IPS-15b (cell line): Measurements from ENCODE around the gene MTF2.
A peak's percentile ranks its signal among the peaks of the same experiment; 100 is the strongest.

Source experiments
- H3K27me3 ChIP-seq: one replicate; pipeline ENCODE4 v1.6.1; 2013; ENCODE audit warnings: low read length; ENCODE audit not compliant: control insufficient read depth, insufficient read depth
- H3K36me3 ChIP-seq: one replicate; pipeline ENCODE4 v1.6.1; 2013; ENCODE audit warnings: low read length; ENCODE audit not compliant: control insufficient read depth, insufficient read depth
- H3K4me1 ChIP-seq: one replicate; pipeline ENCODE4 v1.6.1; 2013; ENCODE audit warnings: mild to moderate bottlenecking, low read length; ENCODE audit not compliant: control insufficient read depth, insufficient read depth
- H3K4me3 ChIP-seq: one replicate; pipeline ENCODE4 v1.5.1; 2013; ENCODE audit warnings: low read depth, low read length
- H3K9ac ChIP-seq: one replicate; pipeline ENCODE4 v1.6.1; 2013; ENCODE audit warnings: low read depth, mild to moderate bottlenecking, low read length
- H3K9me3 ChIP-seq: one replicate; pipeline ENCODE4 v1.6.1; 2013; ENCODE audit warnings: mild to moderate bottlenecking, low read length; ENCODE audit not compliant: control insufficient read depth, insufficient read depth

Gene MTF2

DNA sequence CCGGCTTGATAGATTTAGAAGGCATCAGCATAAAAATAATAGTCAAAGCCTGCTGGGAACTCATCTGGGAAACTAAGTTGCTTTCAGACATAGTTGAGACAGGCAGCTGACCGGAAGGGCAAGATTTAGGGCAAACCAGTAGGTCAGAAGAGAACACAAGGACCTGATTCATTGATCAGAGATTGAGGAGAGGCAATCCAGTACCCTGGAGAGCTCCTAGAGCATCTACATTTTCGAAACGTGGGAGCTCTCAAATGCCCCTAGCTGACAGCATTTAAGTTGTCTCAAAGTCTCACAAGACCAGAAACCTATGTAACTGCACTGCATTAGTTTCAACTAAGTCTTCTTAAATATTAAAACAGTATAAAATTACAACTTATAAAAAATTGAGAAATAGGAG, 22.9 kb upstream of the MTF2 start:
- Histone ChIP-seq H3K4me3 (no peak overlapping the region), H3K27me3 (no peaks in the 10 kb centered on the region), H3K4me1 (no peaks in the 10 kb centered on the region), H3K9me3 (no peaks in the 10 kb centered on the region), H3K36me3 (no peaks in the 10 kb centered on the region), H3K9ac (no peak overlapping the region)

DNA sequence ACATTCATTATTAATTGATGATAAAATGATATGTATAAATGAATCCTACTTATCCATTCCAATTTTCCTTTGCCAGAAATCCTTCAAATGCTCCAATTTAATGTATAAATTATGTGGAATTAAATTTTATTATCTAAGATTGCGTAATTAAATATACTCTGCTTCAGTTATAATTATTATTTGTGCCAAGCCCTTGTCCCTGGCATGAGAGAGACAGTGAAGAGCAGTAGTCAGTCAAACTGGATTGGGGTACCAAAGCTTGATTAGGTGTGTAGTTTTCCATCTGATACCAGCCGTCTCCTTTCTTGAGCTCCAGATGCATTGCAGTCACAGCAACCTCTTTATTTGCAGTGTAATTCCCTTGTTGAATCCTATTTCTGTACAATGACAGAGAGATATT, 22.4 kb upstream of the MTF2 start:
- no peaks in the 10 kb centered on the region for H3K36me3 ChIP-seq
- H3K9ac ChIP-seq: no peak overlapping the region
- no peak overlapping the region for H3K4me3 ChIP-seq
- no peaks in the 10 kb centered on the region for H3K27me3 ChIP-seq
- H3K9me3 ChIP-seq: no peaks in the 10 kb centered on the region
- H3K4me1 ChIP-seq: no peaks in the 10 kb centered on the region

DNA sequence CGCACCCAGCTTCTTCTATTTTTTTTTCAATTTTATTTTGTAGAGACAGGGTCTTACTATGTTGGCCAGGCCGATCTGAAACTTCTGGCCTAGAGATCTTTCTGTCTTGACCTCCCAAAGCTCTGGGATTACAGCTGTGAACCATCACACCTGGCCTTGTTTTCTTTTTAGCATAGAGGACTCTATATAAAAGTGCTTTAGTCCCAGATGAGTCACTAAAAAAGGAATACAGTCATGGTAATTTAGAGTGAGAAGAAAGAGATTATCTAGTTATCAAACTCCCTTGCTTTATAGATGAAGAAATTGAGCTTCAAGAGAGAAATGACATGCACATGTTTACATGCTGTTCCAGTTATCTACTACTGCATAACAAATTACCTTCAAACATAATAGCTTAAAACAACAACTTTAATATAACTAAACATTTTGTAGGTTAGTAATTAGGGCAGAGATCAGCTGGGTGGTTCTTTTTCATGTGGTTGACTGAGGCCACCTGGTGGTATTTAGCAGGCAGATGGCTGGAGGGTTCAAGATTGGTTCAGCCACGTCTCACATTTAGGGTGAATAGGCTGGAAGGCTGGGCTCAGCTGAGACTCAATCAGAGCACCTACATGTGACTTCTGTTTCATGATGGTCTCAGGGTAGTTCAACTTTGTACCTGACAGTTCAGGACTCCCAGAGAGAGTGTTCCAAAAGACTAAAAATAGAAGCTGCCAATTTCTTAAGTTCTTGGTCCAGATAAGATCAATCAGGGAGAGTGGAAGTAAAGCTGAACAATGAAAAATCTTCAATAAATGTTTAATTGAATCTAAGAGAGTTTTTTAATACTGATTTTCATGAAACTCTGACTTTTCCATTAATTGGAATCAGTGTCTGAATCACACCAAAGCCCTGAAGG, 16.9 kb upstream of the MTF2 start:
- Histone ChIP-seq H3K27me3 (no peaks in the 10 kb centered on the region), H3K4me3 (no peak overlapping the region), H3K4me1 (no peaks in the 10 kb centered on the region), H3K9me3 (no peaks in the 10 kb centered on the region), H3K9ac (no peak overlapping the region), H3K36me3 (no peaks in the 10 kb centered on the region)

DNA sequence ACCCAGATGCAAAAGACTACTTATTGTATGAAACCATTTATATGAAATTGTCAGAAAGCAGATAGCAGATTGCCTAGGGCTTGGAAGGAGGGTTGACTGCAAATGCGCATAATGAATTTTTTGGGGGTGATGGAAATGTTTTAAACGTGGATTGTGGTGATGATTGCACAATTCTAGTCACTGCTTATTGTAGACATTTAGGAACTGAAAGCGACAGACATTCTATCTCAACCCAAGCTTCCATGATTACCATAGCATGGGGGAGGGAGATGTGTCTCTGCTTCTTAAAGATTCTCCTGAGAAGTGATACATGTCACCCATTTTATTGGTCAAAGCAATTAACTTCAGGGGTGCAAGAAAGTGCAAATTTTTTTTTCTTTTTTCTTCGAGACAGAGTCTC, 2.8 kb upstream of the MTF2 start:
- no peaks in the 10 kb centered on the region for H3K9me3 ChIP-seq
- no peak overlapping the region for H3K9ac ChIP-seq
- no peak overlapping the region for H3K4me3 ChIP-seq
- H3K27me3 ChIP-seq: no peaks in the 10 kb centered on the region
- H3K4me1 ChIP-seq: no peaks in the 10 kb centered on the region
- H3K36me3 ChIP-seq: no peaks in the 10 kb centered on the region

DNA sequence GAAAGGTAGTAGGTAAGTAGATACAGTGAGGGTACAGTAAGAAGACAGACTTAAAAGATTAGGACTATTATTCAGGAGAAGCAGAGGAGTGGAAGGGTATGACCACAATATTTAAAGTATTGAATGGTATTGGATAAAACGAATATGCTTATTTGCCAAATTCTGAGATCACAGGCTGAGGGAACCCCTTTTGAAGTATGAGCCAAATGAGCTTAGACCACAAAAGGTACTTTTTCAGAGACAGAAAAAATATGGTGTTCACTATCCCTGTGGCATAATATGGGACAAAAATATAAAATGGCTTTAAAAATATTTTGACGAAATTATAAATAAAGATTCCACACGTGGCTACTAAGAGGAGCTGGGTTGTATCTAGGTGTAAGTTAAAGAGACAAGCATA, 880 bp upstream of the MTF2 start:
- no peaks in the 10 kb centered on the region for H3K36me3 ChIP-seq
- peak overlapping the region; percentile 90 for H3K4me3 ChIP-seq
- H3K27me3 ChIP-seq: no peaks in the 10 kb centered on the region
- H3K9ac ChIP-seq: peak overlapping the region; percentile 93
- no peaks in the 10 kb centered on the region for H3K9me3 ChIP-seq
- no peaks in the 10 kb centered on the region for H3K4me1 ChIP-seq

DNA sequence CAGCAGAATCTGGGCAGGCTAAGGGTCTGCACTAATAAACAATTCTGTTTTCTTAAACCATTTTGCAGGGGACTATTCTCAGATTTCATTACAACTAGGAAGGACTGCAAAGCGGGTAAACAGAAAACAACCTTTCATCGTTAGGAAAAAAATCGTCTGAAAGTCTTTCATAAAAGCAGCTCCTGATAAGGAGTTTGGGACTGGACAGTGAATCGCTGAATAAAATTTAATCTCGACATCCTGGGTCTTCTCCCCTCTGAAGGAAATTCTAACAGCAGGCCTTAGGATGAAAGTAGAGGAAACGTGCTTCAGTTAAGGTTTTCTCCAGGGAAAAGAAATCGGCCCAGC, 471 bp upstream of the MTF2 start:
- Histone ChIP-seq H3K36me3 (no peaks in the 10 kb centered on the region), H3K4me3 (peak overlapping the region; percentile 90), H3K4me1 (no peaks in the 10 kb centered on the region), H3K9me3 (no peaks in the 10 kb centered on the region), H3K27me3 (no peaks in the 10 kb centered on the region), H3K9ac (peak overlapping the region; percentile 93)

DNA sequence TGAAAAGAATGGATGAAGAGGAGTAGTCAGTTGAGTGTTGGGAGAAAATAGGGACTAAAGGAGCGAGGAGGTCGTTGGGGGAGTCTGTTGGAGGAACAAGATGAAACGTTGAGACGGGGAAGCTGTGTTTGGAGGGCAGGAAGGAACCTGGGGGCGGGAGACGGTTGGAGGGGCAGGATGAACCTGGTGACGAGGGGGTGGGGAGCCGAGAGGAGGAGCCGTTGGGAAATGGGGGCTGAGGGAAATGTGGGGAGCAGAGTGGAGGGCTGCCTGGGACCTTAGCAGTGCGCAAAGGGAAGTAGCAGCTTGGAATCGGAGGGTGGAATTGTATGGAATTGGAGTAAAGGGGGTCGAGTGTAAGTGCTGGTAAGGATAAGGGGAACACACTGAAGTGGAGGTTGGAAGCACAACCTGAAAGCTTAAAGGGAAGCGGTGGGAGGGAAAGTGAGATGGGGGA, 630 bp downstream of the MTF2 start:
- no peaks in the 10 kb centered on the region for H3K4me1 ChIP-seq
- no peaks in the 10 kb centered on the region for H3K36me3 ChIP-seq
- H3K9me3 ChIP-seq: no peaks in the 10 kb centered on the region
- H3K27me3 ChIP-seq: no peaks in the 10 kb centered on the region
- H3K9ac ChIP-seq: peak overlapping the region; percentile 94
- peak overlapping the region; percentile 90 for H3K4me3 ChIP-seq

DNA sequence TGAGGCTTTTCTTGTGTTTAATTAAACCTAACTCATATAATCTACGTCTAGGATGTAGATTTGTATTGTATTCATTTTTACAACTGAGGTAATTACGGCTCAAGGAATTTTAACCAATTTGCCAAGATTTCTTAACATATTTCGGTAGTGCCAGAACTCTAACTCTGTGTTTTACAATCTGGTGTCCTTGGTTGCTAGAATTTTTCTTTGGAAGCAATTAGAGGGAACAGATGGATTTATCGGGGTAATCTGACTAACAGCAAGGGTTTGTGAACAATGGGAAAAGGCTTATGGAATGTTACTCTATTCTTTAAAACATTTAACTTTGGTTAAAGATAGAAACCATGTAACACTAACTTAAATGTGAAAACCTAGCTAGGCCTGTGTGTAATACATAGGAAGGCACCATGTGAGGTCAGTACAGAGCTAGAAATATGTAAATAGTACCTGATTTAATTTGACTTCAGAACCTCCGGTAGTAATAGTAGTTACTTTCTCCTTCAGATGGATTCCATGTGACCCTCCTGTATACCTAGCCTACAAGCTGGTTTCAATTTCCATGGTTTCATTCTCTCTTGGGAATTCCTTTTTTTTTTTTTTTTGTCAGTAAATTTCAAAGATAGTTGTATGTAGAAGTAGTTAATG, 1.2 kb downstream of the MTF2 start:
- Histone ChIP-seq H3K4me3 (peak overlapping the region; percentile 90), H3K9ac (peak overlapping the region; percentile 94), H3K9me3 (no peaks in the 10 kb centered on the region), H3K36me3 (no peaks in the 10 kb centered on the region), H3K4me1 (no peaks in the 10 kb centered on the region), H3K27me3 (no peaks in the 10 kb centered on the region)

DNA sequence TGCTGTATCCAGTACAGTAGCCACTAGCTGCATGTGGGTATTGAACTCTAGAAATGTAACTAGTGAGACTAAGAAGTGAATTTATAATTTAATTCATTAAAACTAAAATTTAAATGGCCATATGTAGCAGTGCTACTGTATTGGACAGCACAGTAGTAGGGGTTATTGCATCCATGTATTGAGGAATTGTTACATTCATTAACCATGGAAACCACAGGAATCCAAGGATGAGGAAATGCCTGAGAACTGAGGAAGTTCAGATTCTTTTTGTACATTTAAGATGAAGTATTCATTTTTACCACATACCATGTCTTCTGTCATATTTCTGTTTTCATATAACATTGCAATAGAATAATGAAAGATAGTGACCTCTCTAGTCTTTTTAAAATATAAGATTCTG, 2.6 kb downstream of the MTF2 start:
- no peaks in the 10 kb centered on the region for H3K9me3 ChIP-seq
- H3K4me1 ChIP-seq: no peaks in the 10 kb centered on the region
- no peaks in the 10 kb centered on the region for H3K36me3 ChIP-seq
- peak overlapping the region; percentile 90 for H3K4me3 ChIP-seq
- no peaks in the 10 kb centered on the region for H3K27me3 ChIP-seq
- no peak overlapping the region for H3K9ac ChIP-seq

DNA sequence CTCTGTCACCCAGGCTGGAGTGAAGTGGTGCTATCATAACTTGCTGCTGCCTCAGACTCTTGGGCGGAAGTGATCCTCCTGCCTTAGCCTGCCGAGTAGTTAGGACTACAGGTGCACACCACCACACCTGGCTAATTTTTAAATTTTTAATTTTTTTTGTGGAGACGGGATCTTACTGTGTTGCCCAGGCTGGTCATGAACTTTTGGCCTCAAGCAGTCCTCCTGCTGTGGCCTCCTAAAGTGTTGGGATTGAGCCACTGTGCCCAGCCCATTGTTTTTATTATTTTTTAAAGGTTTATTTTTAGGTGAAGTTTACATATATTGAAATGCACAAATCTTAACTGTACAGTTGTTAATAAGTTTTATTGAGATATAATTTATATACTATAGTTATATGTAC, 3.2 kb downstream of the MTF2 start:
- H3K36me3 ChIP-seq: no peaks in the 10 kb centered on the region
- no peak overlapping the region for H3K9ac ChIP-seq
- no peaks in the 10 kb centered on the region for H3K4me1 ChIP-seq

DNA sequence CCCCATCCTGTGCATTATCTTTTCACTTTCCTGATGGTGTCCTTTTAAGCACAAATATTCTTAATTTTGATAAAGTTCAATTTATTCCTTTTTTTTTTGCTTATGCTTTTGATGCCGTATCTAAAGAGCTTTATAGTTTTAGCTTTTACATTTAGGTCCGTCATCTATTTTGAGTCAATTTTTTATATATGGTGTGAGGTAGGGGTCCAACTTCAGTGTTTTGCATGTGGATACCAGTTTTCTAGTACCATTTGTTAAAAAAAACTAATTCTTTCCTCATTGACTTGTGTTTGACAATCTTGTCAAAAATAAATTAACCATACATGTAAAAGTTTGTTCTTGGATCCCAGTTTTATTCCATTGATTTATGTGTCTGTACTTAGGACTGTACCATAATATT, 4.9 kb downstream of the MTF2 start:
- no peaks in the 10 kb centered on the region for H3K4me1 ChIP-seq
- H3K36me3 ChIP-seq: no peaks in the 10 kb centered on the region
- no peak overlapping the region for H3K4me3 ChIP-seq

More for the DNA sequence above, 3.2 kb downstream of the MTF2 start:
- Histone ChIP-seq H3K9me3 (no peaks in the 10 kb centered on the region), H3K27me3 (no peaks in the 10 kb centered on the region), H3K4me3 (no peak overlapping the region)

DNA sequence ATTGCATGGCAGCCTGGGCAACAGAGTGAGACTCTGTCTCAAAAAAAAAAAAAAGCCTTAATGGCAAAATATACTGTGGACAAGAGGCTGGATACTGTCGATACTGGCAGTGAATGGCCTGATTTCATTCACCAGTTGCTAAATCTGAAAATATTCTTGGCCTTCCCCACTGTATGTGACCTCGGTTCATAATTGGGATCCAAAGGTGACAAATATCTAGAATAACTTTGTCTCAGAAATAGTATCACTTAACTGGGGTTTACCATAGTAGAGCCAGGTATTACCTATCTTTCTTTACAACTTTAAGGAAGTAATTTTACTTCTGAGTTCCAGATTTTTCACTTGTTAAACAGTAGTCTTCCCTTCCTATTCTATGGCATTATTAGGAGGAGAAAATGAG, 8.4 kb downstream of the MTF2 start:
- Histone ChIP-seq H3K9me3 (no peaks in the 10 kb centered on the region), H3K36me3 (no peaks in the 10 kb centered on the region)

More for the DNA sequence above, 4.9 kb downstream of the MTF2 start:
- H3K9me3 ChIP-seq: no peaks in the 10 kb centered on the region
- no peak overlapping the region for H3K9ac ChIP-seq
- H3K27me3 ChIP-seq: no peaks in the 10 kb centered on the region

More for the DNA sequence above, 8.4 kb downstream of the MTF2 start:
- H3K4me3 ChIP-seq: no peak overlapping the region
- H3K27me3 ChIP-seq: no peaks in the 10 kb centered on the region
- no peak overlapping the region for H3K9ac ChIP-seq
- H3K4me1 ChIP-seq: no peaks in the 10 kb centered on the region
